Measurements from ENCODE around the gene UBE2G1.
"Not testable (repeated sequence)": the region's sequence is repeated elsewhere in the genome, so short reads cannot be mapped to it uniquely, and the experiment has no call there.

UBE2G1 gene

DNA sequence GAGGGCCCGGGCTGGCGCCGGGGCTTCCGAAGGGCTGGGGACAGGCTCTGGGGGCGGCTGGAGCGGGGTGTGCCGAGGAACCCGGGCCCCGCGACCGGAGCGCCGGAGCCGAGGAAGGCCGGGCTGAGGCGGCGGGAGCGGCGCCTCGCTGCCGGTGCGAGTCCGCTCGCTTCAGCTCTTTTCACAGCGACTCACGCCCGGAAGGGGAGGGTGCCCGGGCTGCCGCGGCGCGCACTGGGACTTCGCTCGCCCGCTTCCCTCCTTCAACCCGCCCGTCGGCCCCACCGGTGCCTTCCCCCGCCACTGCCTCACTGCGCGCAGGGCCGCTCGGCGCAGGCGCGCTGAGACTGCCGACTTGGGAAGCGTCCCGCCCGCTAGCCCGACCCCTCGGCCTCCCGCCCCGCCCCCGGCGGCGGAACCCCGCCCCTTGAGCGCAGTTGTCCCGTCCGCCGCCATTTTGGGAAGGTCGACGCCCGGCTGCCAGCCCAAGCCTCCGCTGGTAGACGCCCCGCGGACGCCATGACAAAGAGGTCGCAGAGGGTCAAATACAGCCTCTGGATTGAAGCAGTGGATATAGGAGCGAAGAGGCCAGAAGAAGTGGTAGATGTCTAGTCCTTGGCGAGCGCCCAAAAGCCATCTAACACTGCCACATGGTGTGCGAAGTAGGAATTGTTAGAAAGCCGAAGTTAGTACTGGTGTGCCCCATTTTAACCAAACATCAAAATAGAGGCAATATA lies at the start of gene UBE2G1:
Gene UBE2G1, minus strand, starts transcription at position 349 of the 737 bp plus-strand sequence. CDS start 359 bp downstream, outside the sequence.
- DNase-seq = peak; percentile 74 to 99 (median 95)

- DNase-seq = peak; percentile 32 to 94 (median 81)
Observed at GRCh38 chr17:4412933-4413831, 46.7 kb upstream of the UBE2G1 start.

GRCh38 chr17:4411201-4411600 lies 44.7 kb upstream of the UBE2G1 start:
- DNase-seq = no peak

GRCh38 chr17:4409659-4410058 lies 43.2 kb upstream of the UBE2G1 start:
- DNase-seq = no peak

- DNase-seq = no peak
Observed at GRCh38 chr17:4407851-4408250, 41.4 kb upstream of the UBE2G1 start.

- no peak for DNase-seq
Observed at GRCh38 chr17:4407216-4407615, 40.7 kb upstream of the UBE2G1 start.

DNA sequence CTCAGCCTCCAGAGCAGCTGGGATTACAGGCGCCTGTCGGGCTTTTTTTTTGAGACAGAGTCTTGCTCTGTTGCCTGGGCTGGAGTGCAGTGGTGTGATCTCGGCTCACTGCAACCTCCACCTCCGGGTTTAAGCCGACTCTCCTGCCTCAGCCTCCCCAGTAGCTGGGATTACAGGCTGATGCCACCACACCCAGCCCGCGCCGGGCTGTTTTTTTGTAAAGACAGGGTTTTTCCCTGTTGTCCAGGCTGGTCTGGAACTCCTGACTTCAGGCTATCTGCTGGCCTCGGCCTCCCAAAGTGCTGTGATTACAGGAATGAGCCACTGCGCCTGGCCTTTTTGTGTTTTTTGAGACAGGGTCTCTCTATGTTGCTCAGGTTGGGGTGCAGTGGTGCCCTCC lies 39.9 kb upstream of the UBE2G1 start:
- no peak for DNase-seq

GRCh38 chr17:4405699-4406098 lies 39.2 kb upstream of the UBE2G1 start:
- no peak for DNase-seq

GRCh38 chr17:4405038-4405669 lies 38.7 kb upstream of the UBE2G1 start:
- DNase-seq = no peak

- DNase-seq = no peak
Observed at GRCh38 chr17:4397840-4398239, 31.4 kb upstream of the UBE2G1 start.

GRCh38 chr17:4395111-4395478 lies 28.6 kb upstream of the UBE2G1 start:
- no peak for DNase-seq

- no peak for DNase-seq
Observed at GRCh38 chr17:4394208-4395110, 28.0 kb upstream of the UBE2G1 start.

GRCh38 chr17:4393806-4394205 lies 27.3 kb upstream of the UBE2G1 start:
- DNase-seq = no peak

DNA sequence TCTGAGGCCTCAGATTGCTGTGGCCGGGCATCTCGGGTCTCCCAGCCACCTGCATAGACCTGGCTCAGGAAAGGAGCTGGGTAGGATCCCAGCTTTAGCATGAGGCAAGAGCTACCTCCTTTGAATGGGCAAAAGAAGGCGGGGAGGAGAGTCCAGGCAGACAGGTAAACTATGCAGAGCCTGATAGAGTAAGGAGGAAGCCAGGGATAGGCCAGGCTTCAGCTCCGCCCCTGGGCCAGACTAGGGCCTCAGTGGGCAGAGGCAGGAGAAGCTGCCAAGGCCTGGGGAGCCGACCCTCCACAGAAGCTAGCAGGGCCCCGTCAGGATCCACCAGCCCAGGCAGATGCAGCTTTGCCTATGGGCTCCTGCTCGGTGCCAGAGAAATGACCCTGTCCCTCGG lies 22.6 kb upstream of the UBE2G1 start:
- DNase-seq = no peak

GRCh38 chr17:4387137-4387536 lies 20.7 kb upstream of the UBE2G1 start:
- DNase-seq = no peak

DNA sequence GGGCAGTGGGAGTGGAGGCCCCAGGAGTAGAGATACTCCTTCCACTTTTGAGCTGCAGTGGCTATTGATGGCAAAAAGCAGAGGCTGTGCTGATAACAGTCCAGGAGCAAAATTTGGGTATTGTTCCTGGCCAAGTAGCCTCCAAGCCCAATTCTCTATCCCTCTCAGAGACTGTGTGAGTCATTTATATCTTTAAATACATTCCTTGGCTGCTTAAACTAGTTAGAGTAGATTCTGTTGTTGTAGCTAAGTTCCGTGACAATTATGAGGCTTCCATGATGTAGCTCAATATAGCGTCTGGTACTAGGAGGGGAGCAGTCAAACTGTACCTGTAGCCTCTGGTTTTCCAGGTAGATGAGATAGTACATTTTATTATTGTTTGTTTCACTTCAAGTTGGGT lies 19.9 kb upstream of the UBE2G1 start:
- no peak for DNase-seq

GRCh38 chr17:4381690-4382671 lies 15.5 kb upstream of the UBE2G1 start:
- DNase-seq = no peak

DNA sequence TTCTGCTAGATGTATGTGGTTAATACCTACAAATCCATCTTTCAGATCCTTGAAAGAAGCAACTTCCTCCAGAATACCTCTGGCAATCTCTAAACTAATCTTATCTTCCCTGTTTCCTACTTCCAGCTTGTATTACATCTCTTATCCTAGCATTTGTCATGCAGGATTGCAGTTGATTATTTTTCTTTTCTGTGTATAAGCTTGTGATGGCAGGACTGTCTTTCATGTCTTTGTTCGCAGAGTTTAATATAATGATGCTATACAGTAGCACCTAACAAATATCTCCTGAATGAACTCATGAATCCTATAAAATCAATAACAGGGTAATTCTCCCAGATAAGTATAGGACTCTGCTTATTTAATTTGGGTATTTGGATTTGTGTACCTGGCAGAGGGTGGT lies 12.2 kb upstream of the UBE2G1 start:
- DNase-seq = no peak

DNA sequence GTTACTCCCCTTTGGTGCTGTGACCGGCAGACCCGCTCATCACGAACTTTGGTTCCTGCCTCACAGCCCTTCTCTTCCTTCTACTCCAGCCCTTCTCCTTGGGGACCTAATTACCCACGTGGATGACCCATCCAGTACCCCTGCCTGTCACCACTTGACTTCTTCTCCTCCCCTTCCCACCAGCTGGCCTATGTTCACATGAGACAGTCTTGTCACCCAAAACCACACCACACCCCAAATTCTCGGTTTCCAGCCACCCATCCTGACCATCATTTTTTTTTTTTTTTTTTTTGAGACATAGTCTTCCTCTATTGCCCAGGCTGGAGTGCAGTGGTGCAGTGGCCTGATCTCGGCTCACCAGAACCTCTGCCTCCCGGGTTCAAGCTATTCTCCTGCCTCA lies 10.8 kb upstream of the UBE2G1 start:
- DNase-seq = not testable (repeated sequence)

Data from hypothalamus (tissue), 51 donors.